Epithelial cell of proximal tubule (primary cell): ENCODE measurements around the gene MOG. TPM values are rescaled to one million over a fixed set of nuclear protein-coding genes. Genes with fewer than 3 reads are reported as not detected.

ENCODE experiments used
- DNase-seq: peaks from one replicate; pipeline ENCODE4 v3.0.0-alpha.2; 2011; ENCODE audit warnings: low read depth
- H3K4me3 ChIP-seq: 2 replicates; pipeline ENCODE4 v1.5.1; 2011; ENCODE audit warnings: low read depth, mild to moderate bottlenecking, low read length
- total RNA-seq: library from RNA; depleted of rRNA; stranded (reverse); fragments of >200 nt; gene quantifications from 2 replicates; pipeline ENCODE4 v1.2.3, GENCODE V29; 2015
- TF ChIP-seq, protein P1 (sequence below): conservative IDR thresholded peaks from 2 replicates; pipeline ENCODE4 v1.5.1; 2012; ENCODE audit warnings: low read depth, mild to moderate bottlenecking, low read length

MOG gene
- not detected in 2 replicates for total RNA-seq

DNA sequence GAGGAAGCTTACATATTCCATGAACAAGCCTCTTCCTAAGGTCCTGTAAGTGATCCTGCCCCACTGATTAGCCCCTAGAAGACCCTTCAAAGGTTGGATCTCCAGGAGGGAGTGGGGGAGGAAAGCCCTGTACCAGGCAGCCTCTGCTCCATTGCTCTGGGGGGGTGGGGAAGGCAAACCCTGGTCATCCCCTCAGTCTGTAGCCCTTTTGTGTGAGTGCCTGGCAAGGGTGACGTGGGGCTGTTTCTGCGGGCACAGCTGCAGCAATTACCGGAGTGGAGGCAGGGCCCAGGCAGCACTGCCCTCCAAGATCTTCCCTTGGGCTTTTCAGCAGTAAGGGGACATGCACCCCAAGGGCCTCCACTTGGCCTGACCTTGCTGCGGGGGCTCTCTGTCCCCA, at the start of gene MOG:
MOG (plus strand) TSS at position 295 of the 400 bp plus-strand sequence. CDS start 118 bp downstream, outside the sequence.
- TF ChIP-seq, protein P1, sequence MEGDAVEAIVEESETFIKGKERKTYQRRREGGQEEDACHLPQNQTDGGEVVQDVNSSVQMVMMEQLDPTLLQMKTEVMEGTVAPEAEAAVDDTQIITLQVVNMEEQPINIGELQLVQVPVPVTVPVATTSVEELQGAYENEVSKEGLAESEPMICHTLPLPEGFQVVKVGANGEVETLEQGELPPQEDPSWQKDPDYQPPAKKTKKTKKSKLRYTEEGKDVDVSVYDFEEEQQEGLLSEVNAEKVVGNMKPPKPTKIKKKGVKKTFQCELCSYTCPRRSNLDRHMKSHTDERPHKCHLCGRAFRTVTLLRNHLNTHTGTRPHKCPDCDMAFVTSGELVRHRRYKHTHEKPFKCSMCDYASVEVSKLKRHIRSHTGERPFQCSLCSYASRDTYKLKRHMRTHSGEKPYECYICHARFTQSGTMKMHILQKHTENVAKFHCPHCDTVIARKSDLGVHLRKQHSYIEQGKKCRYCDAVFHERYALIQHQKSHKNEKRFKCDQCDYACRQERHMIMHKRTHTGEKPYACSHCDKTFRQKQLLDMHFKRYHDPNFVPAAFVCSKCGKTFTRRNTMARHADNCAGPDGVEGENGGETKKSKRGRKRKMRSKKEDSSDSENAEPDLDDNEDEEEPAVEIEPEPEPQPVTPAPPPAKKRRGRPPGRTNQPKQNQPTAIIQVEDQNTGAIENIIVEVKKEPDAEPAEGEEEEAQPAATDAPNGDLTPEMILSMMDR, result no peak
- H3K4me3 ChIP-seq, result no peak within 1 kb of the TSS
- DNase-seq, result no peak

DNA sequence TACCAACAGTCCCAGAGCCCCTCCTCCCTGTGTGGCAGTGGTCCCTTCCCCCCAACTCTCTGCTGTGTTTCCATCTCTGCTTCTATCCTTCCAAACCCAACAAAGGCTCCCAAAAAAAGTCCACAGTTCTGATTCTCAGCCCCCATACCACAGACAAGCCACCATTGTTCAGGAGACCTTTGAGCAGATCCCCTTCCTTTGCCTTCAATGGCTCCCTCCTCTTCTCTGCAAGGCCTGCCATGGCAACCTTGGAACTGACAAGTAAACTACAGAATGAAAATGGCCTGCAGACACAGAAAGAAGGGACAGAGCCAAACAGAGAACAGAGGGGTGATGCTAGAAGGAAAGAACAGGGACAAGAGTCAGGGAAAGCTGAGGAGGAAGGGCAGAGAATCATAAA, 48.8 kb upstream of the MOG start:
- no peak for DNase-seq
- no peak overlapping the region for H3K4me3 ChIP-seq
- TF ChIP-seq, protein P1, result no peak

DNA sequence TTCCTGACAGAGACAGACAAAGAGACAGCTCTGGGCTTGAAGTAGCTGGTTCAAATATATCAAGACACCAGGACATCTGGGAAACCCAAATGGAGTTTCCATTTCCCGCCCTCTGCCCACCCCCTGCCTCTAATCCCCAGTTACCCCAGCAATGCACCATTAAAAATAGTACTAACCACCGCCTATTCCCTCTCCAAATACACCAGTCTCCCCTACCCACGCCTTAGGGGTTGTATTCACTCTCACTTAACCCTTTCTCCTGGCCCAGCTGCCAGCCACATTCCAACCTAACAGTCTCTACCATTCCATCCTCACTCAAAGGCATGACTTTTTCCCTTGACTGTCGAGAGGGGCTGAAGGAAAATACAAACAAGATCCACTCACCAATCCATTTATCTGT, 46.4 kb upstream of the MOG start:
- no peak for DNase-seq
- H3K4me3 ChIP-seq, result no peak overlapping the region
- TF ChIP-seq, protein P1, result no peak

DNA sequence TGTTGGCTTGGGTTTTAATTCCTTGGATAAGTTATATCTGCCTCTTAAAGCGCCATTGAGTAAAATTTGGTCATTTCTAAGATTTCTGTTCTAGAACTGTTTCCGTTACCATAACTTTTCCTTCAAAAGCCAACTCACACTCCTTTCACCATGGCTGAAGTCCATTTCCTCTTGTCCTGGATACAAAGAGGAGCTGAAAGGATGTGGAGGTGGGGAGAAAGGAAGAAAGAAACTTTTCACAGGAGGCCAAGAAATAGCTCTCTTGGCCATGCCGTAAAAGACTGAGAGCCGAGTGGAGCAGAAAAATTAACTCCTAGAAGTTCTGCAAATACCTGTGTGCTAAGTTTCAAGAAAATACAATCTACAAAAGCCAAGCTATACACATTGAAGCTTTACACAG, 45.5 kb upstream of the MOG start:
- DNase-seq, result no peak
- H3K4me3 ChIP-seq, result no peak overlapping the region
- TF ChIP-seq, protein P1, result no peak

DNA sequence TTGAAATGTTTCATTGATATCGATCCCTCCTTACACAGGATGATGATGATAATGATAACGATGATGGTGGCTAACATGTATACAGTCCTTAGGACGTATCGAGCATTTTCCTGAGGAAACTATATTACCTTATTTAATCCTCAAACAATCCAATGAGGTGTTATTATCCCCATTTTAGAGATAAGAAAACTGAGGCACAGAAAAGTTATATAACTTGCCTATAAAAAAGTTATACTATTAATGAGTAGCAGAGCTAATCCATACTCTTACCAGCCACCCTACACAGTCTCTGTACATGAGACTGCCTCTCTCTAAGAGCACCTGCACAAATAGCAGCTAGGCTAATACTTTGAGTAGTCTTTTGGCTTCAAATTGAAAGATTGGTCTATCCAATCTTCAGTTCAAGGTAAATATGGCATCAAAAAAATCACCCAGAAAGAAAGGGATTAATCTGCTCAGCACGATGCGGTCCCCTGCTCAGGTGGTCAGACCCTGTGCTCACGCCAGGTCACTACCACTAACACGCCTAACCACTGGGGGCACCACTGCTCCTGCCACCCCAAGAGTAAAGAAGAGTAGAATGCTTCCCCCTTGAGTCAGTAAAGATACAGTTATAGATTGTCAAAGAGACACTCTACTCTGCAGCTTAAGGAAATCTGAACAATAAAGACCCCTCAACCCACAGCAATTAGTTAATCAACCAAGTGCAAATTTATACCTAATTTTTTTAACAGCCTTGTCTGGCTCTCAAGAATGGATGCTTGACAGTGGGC, 38.9 kb upstream of the MOG start:
- no peak overlapping the region for H3K4me3 ChIP-seq
- TF ChIP-seq, protein P1, result peak; percentile 28
- DNase-seq, result no peak

DNA sequence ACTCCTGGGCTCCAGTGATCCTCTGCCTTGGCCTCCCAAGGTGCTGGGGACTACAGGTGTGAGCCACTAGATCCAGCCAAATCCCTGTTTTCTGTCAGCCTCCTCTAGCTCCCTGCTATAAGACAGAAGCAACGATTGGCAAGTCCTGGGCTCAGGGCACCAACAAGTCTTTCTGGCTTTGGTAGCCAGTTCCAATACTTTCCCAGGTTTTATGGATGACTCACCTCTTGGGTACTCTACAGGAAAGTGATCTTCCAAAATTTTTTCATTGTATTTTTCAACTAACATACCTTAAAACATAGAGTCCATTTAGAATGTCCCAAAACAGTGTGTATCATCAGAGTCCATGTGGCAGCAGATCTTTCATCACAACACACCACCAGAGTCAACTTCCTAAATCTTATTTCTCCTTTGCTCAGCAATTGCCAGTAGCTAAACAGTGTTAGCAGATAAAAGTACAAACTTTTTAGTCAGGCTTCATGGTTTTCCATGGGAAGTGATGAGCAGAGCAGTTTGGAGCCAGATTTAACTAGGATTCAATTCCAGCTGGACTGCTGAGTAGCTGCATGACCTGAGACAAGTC, 37.2 kb upstream of the MOG start:
- TF ChIP-seq, protein P1, result no peak
- no peak overlapping the region for H3K4me3 ChIP-seq
- no peak for DNase-seq

DNA sequence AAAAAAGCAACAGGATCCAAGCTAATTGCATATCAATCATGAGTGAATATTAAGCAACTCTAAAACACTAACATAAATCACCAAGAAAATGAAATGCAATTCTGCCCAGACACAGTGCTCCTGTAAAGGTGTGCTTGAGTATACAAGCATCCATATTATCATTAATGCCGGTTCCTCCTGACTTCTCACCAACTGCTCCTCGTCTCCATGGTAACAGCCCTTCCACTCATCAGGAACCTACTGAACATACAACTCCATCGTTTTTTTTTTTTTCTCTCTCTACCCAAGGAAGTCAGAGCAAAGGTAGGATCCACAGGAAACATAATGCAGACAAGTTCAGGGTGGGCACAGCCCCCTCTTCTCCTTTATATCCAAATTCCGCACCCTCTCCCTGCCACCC, 36.3 kb upstream of the MOG start:
- DNase-seq, result no peak
- no peak overlapping the region for H3K4me3 ChIP-seq
- TF ChIP-seq, protein P1, result no peak
